Measurements from ENCODE around the gene DPEP3. TPM values are rescaled to one million over a fixed set of nuclear protein-coding genes. Genes with fewer than 3 reads are reported as not detected.

DPEP3 gene
- total RNA-seq, 1 experiment from 2014 or later: 1.6 TPM

DNA sequence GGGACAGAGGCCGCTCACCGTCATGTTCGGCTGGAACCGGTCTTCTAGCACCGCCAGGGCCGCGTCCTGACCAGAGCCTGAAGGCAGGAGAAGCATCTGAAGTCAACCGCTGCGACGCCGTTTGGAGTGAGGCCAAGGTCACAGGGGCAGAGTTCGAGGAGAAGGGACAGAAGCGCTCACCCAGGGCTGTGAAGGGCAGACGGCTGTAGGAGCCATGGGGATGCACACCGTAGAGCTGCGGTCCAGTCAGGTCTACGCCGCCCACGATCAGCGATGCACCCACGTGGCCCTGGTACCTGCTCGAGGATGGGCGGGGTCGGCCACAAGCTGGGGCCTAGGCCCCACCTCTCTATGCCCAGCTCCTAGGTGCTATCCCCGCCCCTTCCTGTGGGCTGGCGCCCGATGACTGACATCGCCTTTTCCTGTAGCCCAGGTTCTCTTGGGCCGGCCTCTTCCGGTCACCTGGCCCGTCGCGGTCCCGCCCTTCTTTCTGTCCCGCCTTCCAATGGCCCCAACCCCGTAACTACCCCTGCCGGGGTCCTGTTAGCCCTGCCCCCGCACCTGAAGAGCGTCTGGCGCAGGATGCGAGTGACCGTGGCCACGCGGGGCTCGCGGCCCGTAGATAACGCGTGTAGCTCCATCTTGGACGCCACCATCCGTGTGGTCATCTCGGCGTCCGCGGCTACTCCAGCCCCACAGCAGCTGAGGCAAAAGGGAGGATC, 44.7 kb downstream of the DPEP3 start (continued):
- peak; percentile 78 for TF ChIP-seq ZMAT4 (CRISPR knock-in tag; IDR thresholded peaks at IDR 0.05)
- peak; percentile 58; the same call in 1 of the 2 replicates for TF ChIP-seq RELA (CRISPR knock-in tag; IDR thresholded peaks at IDR 0.05; ENCODE audit: borderline replicate concordance)
- TF ChIP-seq ZNF138 (CRISPR knock-in tag; conservative IDR thresholded peaks at IDR 0.05): peak; percentile 92
- TF ChIP-seq ZNF317 (CRISPR knock-in tag; IDR thresholded peaks at IDR 0.05; ENCODE audit: borderline replicate concordance, low read depth): 0 out of 2 replicates have a peak, but pooled peaks have one; percentile 8
- peak; percentile 70; the same call in 1 of the 2 replicates for TF ChIP-seq CREB1 (CRISPR knock-in tag; IDR thresholded peaks at IDR 0.05)
- TF ChIP-seq, protein P1, sequence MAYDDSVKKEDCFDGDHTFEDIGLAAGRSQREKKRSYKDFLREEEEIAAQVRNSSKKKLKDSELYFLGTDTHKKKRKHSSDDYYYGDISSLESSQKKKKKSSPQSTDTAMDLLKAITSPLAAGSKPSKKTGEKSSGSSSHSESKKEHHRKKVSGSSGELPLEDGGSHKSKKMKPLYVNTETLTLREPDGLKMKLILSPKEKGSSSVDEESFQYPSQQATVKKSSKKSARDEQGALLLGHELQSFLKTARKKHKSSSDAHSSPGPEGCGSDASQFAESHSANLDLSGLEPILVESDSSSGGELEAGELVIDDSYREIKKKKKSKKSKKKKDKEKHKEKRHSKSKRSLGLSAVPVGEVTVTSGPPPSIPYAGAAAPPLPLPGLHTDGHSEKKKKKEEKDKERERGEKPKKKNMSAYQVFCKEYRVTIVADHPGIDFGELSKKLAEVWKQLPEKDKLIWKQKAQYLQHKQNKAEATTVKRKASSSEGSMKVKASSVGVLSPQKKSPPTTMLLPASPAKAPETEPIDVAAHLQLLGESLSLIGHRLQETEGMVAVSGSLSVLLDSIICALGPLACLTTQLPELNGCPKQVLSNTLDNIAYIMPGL (CRISPR knock-in tag; IDR thresholded peaks at IDR 0.05): peak; percentile 81; the same call in 1 of the 2 replicates
- peak; percentile 67; the same call in 1 of the 2 replicates for TF ChIP-seq GABPB1 (CRISPR knock-in tag; IDR thresholded peaks at IDR 0.05)
- peak; percentile 94 for TF ChIP-seq SP1 (CRISPR knock-in tag; conservative IDR thresholded peaks at IDR 0.05)
- TF ChIP-seq NFATC4 (CRISPR knock-in tag; IDR thresholded peaks at IDR 0.05): 0 out of 2 replicates have a peak, but pooled peaks have one; percentile 43
- no peak for TF ChIP-seq GRHL2 (CRISPR knock-in tag; IDR thresholded peaks at IDR 0.05; ENCODE audit: insufficient replicate concordance, severe bottlenecking)
- TF ChIP-seq KAT7 (CRISPR knock-in tag; IDR thresholded peaks at IDR 0.05; ENCODE audit: borderline replicate concordance): 0 out of 2 replicates have a peak, but pooled peaks have one; percentile 27
- TF ChIP-seq, protein P2, sequence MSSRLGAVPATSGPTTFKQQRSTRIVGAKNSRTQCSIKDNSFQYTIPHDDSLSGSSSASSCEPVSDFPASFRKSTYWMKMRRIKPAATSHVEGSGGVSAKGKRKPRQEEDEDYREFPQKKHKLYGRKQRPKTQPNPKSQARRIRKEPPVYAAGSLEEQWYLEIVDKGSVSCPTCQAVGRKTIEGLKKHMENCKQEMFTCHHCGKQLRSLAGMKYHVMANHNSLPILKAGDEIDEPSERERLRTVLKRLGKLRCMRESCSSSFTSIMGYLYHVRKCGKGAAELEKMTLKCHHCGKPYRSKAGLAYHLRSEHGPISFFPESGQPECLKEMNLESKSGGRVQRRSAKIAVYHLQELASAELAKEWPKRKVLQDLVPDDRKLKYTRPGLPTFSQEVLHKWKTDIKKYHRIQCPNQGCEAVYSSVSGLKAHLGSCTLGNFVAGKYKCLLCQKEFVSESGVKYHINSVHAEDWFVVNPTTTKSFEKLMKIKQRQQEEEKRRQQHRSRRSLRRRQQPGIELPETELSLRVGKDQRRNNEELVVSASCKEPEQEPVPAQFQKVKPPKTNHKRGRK (CRISPR knock-in tag; IDR thresholded peaks at IDR 0.05; ENCODE audit: borderline replicate concordance): no peak
- TF ChIP-seq ESRRA (CRISPR knock-in tag; IDR thresholded peaks at IDR 0.05; ENCODE audit: borderline replicate concordance): peak; percentile 91
- TF ChIP-seq ZNF121 (CRISPR knock-in tag; IDR thresholded peaks at IDR 0.05): peak; percentile 1; the same call in 1 of the 2 replicates
- no peak for TF ChIP-seq SMAD3 (CRISPR knock-in tag; IDR thresholded peaks at IDR 0.05; ENCODE audit: borderline replicate concordance)
- no peak for TF ChIP-seq EMX1 (CRISPR knock-in tag; IDR thresholded peaks at IDR 0.05)
- TF ChIP-seq MYBL2 (CRISPR knock-in tag; IDR thresholded peaks at IDR 0.05): peak; percentile 85; the same call in 1 of the 2 replicates
- TF ChIP-seq TP53 (CRISPR knock-in tag; IDR thresholded peaks at IDR 0.05): no peak
- peak; percentile 97 for TF ChIP-seq MAX (CRISPR knock-in tag; IDR thresholded peaks at IDR 0.05)
- peak; percentile 58; the same call in 1 of the 2 replicates for TF ChIP-seq CREM (CRISPR knock-in tag; IDR thresholded peaks at IDR 0.05)
- TF ChIP-seq, protein P3, sequence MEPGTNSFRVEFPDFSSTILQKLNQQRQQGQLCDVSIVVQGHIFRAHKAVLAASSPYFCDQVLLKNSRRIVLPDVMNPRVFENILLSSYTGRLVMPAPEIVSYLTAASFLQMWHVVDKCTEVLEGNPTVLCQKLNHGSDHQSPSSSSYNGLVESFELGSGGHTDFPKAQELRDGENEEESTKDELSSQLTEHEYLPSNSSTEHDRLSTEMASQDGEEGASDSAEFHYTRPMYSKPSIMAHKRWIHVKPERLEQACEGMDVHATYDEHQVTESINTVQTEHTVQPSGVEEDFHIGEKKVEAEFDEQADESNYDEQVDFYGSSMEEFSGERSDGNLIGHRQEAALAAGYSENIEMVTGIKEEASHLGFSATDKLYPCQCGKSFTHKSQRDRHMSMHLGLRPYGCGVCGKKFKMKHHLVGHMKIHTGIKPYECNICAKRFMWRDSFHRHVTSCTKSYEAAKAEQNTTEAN (CRISPR knock-in tag; IDR thresholded peaks at IDR 0.05): peak; percentile 18; the same call in 1 of the 2 replicates
- TF ChIP-seq FOXP1 (CRISPR knock-in tag; IDR thresholded peaks at IDR 0.05; ENCODE audit: borderline replicate concordance): peak; percentile 70; the same call in 1 of the 2 replicates
- TF ChIP-seq ARID4B (CRISPR knock-in tag; IDR thresholded peaks at IDR 0.05; ENCODE audit: borderline replicate concordance): peak; percentile 52
- no peak for TF ChIP-seq GTF2I (CRISPR knock-in tag; conservative IDR thresholded peaks at IDR 0.05)
- peak; percentile 94 for TF ChIP-seq USF2 (CRISPR knock-in tag; IDR thresholded peaks at IDR 0.05)
- 0 out of 2 replicates have a peak, but pooled peaks have one; percentile 41 for TF ChIP-seq NFE2L1 (CRISPR knock-in tag; IDR thresholded peaks at IDR 0.05)
- TF ChIP-seq ZNF219 (CRISPR knock-in tag; IDR thresholded peaks at IDR 0.05; ENCODE audit: borderline replicate concordance): 0 out of 2 replicates have a peak, but pooled peaks have one; percentile 52

Data from WTC11 (cell line).